Limb (tissue), 2 donors: Measurements from ENCODE around the gene ZNF654.
"Not testable (repeated sequence)": the region's sequence is repeated elsewhere in the genome, so short reads cannot be mapped to it uniquely, and the experiment has no call there.

Source experiments
- DNase-seq, 2 donors: peaks; one replicate each; pipeline ENCODE4 v3.0.0-alpha.2; 2016; ENCODE audit errors: extremely low spot score in 2 of 2

The ZNF654 gene

GRCh38 chr3:88058581-88059379 is at the start of gene ZNF654, which contains the start of gene CGGBP1:
Gene ZNF654, plus strand, starts transcription at chr3:88059255. Its CDS starts 65 bp downstream, at chr3:88059320.
Gene CGGBP1, minus strand, starts transcription at chr3:88059005. Its CDS starts 3,029 bp downstream, at chr3:88055976.
- DNase-seq: peak; percentile 99

- DNase-seq: no peak
Measured at GRCh38 chr3:88010810-88011209, 48.2 kb upstream of the ZNF654 start.

- no peak for DNase-seq
Measured at GRCh38 chr3:88013592-88013991, 45.5 kb upstream of the ZNF654 start.

- DNase-seq: not testable (repeated sequence)
Measured at GRCh38 chr3:88015656-88016055, 43.4 kb upstream of the ZNF654 start.

GRCh38 chr3:88019024-88019423 is 40.0 kb upstream of the ZNF654 start:
- no peak for DNase-seq

- DNase-seq: no peak
Measured at GRCh38 chr3:88025001-88025552, 34.0 kb upstream of the ZNF654 start.

GRCh38 chr3:88028876-88029275 is 30.2 kb upstream of the ZNF654 start:
- DNase-seq: no peak

GRCh38 chr3:88030210-88030609 is 28.8 kb upstream of the ZNF654 start:
- DNase-seq: no peak

- DNase-seq: no peak
Measured at GRCh38 chr3:88031642-88032077, 27.4 kb upstream of the ZNF654 start.

- no peak for DNase-seq
Measured at GRCh38 chr3:88032245-88032644, 26.8 kb upstream of the ZNF654 start.

- DNase-seq: no peak
Measured at GRCh38 chr3:88033079-88033478, 26.0 kb upstream of the ZNF654 start.

- no peak for DNase-seq
Measured at GRCh38 chr3:88033808-88034207, 25.2 kb upstream of the ZNF654 start.

GRCh38 chr3:88034491-88035275 is 24.4 kb upstream of the ZNF654 start:
- DNase-seq: no peak

GRCh38 chr3:88036221-88036620 is 22.8 kb upstream of the ZNF654 start:
- DNase-seq: no peak

- DNase-seq: no peak
Measured at GRCh38 chr3:88038566-88038965, 20.5 kb upstream of the ZNF654 start.

- no peak for DNase-seq
Measured at GRCh38 chr3:88040529-88040928, 18.5 kb upstream of the ZNF654 start.

- DNase-seq: no peak
Measured at GRCh38 chr3:88041005-88041404, 18.1 kb upstream of the ZNF654 start.

GRCh38 chr3:88044411-88044810 is 14.6 kb upstream of the ZNF654 start:
- no peak for DNase-seq

GRCh38 chr3:88046766-88047165 is 12.3 kb upstream of the ZNF654 start:
- DNase-seq: no peak

GRCh38 chr3:88057630-88058305 is 1.3 kb upstream of the ZNF654 start:
- no peak for DNase-seq

GRCh38 chr3:88058306-88058580 is 812 bp upstream of the ZNF654 start:
- DNase-seq: no peak
